Skeletal muscle cell (primary cell): ENCODE measurements around the gene SORBS1.

Experiments used
- DNase-seq: peaks from one replicate; pipeline ENCODE4 v3.0.0-alpha.2; 2010; ENCODE audit warnings: low read depth
- H3K4me3 ChIP-seq: 2 replicates; pipeline ENCODE4 v1.5.1; 2011; ENCODE audit warnings: low read depth, mild to moderate bottlenecking, control low read depth, low read length, moderate library complexity

The SORBS1 gene

DNA sequence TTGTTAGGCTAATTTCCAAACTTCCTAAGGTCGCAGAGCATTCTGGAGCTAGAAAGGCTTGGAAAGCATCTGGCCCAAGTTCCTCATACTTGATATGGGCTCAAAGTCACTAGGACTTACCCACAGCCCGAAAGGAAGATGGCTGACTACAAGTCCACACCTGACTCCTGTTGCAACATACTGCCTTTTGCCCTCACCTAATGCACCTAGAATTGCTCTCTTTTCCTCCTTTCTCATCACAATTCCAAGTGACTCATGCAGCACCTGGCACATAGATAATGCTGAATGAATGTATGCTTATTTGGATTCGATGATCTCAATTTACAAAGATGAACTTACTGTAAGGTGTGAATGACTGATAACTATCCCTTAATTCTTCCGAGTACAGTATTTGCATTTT is 131.5 kb downstream of the SORBS1 start:
- H3K4me3 ChIP-seq: no peak overlapping the region

DNA sequence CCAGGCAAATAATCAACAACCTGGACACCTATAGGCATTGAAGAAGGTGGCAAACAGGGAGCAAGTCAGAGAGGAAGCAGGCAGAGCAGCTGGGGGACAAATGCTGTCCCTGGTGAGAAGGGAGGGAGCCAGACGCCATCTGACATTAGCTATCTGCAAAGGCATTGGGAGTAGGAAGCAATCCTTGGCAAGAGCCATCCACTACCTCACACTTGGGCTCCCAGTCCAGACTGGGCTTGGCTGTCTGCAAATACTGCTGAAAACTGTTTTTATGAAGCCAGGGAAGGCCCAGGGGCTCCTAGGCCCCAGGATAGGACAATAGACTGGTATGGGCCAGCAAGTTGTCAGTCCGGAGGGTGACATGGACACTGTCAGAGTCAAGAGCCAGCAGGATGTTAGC is 132.5 kb downstream of the SORBS1 start:
- no peak for DNase-seq
- no peak overlapping the region for H3K4me3 ChIP-seq

More for the DNA sequence above, 131.5 kb downstream of the SORBS1 start:
- no peak for DNase-seq

DNA sequence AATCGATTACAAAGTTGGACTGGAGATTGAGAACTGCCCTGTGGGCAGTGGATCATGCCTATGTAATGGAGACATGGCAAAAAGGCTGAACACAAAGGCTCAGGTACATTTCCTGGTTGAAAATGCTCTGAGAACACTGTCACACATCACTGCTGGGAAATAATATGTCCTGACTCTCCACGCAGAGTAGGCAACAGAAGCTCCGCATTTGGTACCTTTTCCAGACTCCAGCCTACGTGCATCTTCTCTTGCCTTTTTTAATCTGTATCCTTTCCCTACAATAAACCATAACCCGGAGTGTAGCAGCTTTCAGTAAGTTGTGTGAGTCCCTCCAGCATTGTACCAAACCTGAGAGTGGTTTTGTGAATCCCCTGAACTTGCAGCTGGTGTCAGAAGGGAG is 134.7 kb downstream of the SORBS1 start:
- H3K4me3 ChIP-seq: no peak overlapping the region
- DNase-seq: no peak

DNA sequence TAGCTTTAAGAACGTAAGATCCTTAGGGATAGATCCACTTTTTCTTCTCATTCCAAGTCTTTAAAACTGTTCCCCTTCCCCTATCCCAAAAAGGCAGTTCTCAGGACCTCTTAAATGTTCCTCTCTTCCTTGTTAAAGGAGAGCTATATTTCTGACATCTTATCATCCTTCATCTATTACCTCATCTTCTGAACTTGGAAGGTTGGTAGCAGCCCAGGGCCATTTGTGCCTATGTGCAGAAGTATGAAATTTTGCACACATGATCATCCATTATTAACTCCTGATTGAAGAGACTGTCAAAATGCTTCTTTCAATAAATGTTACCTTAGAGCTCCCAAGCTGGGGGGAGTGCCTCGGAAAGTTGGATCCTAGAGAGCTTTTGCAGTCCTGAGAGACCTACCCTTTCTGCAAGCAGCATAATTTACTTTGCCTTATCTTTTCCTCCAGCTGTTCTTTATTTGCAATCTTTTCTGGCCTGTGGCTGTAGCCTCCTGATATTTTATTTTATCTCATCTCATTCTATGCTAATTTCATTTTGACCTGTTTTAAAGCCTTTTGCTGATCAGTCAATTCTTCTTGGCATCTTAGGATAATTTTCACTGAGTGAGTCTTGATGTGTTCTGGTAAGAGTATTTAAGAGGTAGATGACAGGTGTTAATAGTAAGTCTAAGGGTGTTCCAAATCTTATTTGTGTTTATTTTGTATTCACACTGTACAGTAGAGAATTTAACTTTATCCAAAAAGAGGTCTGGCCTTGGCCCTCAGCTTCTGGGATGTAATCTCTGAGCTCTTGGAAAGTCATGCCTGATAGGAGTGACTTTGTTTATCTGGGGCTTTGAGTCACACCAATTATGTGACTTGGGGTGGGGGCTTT is 135.3 kb downstream of the SORBS1 start:
- DNase-seq: no peak
- H3K4me3 ChIP-seq: no peak overlapping the region

DNA sequence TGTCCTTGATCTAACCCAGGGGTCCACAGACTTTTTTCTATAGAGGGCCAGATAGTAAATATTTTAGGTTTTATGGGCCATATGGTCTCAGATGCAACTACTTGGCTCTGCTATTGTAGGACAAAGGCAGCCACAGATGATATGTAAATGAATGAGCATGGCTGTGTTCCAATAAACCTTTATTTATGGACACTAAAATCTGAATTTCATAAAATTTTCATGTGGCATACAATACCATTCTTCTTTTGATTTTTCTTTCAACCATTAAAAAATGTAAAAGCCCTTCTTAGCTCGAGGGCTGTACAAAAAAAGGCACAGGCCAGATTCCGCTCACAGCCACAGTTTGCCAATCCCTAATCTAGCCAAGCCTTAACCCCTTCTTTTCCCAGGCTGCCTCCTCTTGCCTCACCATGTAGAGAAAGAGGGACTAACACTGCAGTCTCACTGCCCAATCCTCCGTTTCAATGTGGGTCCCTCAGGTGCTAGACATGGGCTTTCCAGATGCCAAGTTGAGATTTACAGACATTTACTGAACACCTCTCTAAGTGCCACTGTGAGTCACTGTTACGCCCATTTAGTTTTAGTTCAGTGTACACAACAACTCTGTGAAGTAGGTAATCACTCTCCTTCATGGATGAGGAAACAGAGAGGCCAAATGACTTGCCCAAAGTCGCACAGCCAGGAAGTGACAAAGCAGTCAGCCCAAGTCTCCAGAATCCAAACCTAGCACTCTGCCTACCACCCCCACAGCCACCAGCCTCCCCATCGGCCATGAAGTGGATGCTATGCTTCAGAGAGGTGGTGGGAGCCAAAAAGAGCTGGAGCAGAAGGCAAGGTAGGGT is 137.8 kb downstream of the SORBS1 start:
- no peak overlapping the region for H3K4me3 ChIP-seq
- DNase-seq: no peak

DNA sequence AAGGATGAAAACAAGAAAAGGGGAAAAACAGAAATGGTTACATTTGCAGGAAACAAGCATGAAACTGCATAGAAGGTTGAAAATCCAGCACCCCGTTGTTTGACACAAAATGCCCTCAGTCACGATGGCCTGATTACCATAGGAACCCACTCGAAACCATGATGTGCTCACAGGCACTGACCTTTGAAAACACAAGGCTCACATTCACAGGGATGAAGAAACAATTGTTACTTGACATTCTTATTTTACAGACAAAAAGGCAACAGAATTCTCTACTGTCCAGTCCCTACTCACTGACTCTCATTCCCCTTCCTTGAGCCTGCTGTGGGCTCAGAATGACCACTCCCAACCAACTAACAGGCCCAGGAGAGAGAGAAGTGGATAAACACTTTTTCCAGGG is 138.9 kb downstream of the SORBS1 start:
- DNase-seq: no peak
- H3K4me3 ChIP-seq: no peak overlapping the region

DNA sequence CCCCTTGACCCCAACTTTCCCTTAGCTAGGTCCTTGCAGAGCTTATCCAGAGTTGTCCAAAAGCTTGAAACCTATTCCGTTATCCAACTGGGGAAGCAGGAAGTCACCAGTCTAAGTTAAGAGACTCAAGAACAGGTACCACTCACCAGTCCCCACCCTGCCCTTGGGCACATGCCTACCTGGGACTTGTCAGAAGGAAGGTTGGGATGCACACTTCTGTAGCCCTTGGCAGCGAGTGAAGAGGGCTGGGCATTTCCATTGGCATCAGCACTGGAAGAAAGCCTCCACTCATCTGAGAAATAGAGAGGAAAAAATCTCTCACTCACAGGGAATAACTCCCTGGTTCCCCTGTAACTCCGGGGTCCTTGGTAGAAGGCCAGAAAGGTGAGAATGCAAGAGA is 139.4 kb downstream of the SORBS1 start:
- H3K4me3 ChIP-seq: no peak overlapping the region
- no peak for DNase-seq

DNA sequence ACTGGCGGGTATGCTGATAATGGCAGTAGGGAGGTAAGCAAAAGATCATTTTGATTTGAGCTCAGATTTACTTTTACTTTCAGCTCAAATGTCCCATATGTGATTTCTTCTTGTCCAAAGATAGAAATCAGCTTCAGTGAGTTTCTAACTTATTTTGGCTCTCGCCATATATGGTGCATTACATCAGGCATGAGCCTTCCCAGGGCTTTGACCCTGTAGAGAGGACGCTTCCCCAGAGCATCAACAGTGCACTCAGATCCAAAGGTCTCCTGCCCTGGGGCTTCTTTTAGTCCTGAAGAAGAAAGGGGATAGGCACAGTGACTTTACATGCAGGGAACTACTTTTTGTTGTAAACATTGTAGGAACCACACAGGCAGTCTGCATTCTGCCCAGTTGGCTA is 141.8 kb downstream of the SORBS1 start:
- DNase-seq: no peak

DNA sequence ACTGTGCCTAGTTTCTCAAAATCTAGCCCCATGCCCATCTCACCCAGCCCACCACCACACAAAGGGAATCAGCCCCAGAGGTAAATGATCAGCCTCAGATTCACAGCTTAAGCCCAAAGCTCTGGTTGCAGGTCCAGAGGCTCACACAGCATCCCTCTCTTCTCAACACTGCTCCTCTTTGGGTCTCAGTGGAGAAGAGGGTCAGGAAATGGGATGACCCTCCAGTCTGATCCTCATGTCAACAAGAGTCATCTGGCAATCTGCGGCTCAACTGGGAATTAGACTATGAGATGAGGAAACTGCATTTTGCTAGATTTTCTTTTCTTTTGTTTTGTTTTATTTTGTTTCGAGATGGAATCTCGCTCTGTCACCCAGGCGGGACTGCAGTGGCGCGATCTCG is 144.2 kb downstream of the SORBS1 start:
- no peak overlapping the region for H3K4me3 ChIP-seq
- no peak for DNase-seq

More for the DNA sequence above, 141.8 kb downstream of the SORBS1 start:
- no peak overlapping the region for H3K4me3 ChIP-seq

DNA sequence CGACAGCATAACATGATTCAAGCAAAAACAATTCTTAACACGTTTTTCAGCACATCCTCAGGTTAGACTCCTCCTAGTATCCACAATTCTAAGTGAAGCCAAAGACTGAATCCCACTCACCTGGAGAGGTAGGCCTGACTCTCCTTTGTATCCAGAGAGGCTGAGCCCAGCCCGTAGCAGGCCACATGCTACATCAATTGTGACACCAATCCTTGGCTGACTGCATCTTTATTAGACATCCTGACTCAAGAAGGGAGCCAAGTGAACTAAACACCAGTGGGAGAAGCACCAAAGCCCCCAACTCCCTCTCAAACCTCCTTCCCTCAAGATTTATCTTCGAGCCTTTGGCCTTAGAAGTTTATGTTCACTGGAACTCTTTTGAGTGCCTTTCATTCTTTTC is 144.9 kb downstream of the SORBS1 start:
- no peak overlapping the region for H3K4me3 ChIP-seq
- DNase-seq: no peak

DNA sequence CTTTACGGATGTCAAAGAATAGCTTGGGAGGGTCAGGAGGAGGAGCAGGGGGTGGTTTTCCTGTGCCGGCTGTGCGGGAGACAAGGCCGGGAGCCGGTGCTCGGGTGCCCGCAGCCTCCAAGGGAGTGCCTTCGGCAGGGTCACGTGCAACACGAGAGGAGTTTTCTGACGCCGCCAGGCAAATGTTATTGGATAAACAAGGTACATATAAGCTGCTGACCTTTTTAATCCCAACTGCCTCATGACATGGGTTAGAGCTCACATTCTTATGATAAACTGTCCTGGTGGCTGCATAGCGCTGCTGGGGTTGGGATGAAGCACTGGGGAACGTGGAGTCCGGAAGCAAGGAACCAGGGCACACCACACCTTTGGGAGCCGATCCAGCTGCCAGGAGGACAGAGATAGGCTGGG is 145.5 kb downstream of the SORBS1 start:
- DNase-seq: no peak
- H3K4me3 ChIP-seq: no peak overlapping the region

DNA sequence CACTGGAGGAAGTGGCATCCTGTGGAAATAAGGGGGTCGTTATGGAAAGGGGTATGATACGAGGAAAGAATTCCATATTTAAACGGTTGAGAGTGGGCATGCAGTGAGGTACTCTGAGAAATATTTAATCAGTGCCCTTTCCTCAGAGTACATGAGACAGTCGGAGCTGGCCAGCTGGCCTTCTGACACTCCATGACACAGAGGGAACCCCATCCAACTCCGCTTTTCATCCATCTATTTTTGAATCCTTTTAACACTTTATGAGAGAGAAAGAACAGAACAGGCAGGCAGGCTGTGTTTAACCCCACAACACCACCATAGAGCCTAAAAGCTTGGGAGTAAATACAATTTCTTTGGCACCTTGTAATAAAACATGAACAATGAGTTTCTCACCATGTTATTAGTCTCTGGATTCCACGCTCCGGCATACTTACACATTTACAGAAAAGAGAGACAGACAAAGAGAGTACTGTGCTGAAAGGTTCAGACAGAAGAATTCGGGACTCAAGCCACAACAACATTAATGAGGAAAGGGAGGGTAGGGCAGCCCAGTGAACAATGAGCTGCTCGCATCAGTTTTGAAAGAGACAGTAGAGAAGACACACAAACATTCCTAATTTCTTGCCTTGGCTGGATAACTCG is 146.2 kb downstream of the SORBS1 start:
- DNase-seq: no peak
- no peak overlapping the region for H3K4me3 ChIP-seq

DNA sequence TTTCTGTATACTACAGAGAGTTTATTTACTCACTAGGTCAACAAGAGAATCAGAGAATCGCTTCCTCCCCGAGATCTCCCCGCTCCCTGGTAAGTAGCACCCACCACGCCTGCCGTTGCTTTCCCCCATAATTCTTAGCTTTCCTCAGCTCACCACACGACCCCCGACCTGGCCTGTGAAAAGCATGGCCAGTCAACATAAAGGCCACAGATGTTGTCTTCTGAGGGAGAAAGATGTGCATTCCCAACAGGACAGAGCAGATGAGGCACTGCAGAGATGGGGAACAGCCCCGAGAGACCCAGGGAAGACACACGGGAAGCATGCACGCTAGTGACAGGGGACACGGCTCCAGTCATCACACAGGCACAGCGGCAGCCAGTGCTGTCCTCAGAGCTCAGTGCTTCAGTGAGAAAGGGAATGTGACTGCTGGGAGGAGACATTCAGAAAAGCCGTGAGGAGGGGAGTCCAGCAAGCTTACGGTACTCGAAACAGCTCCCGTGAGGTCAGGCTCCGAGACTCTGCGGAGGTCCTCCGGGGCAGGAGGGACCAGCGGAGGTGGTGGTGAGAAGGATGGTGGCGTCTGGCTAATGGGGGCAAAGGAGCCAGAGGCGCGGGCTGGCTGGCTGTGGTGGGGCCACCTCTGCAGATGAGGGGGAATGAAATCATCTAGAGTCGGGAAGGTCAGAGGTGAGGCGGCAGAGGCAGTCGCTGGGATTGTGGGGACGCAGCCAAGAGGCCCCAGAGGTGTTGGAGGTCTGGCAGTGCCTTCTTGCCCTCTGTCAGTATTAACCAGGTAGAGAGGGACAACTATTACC is 146.9 kb downstream of the SORBS1 start:
- no peak for DNase-seq
- no peak overlapping the region for H3K4me3 ChIP-seq

DNA sequence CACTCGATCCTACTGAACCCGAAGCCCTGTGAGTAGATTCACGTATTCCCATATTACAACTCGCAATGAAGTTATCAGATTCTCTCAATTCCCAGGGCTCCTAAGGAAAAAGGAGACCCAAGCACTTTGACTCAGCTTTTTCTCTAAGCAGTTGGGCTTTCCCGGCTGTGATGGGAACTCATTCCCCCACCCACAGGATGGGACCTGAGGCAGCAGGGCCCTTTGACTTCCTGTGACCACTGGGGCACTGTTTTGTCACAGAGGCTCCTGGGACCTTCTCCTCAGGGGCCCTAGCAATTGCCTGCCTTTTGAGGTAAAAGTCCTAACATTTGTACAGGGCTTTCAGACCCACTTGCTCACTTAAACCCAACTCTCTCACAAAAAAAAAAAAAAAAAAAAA is 147.6 kb downstream of the SORBS1 start:
- no peak overlapping the region for H3K4me3 ChIP-seq
- DNase-seq: no peak

DNA sequence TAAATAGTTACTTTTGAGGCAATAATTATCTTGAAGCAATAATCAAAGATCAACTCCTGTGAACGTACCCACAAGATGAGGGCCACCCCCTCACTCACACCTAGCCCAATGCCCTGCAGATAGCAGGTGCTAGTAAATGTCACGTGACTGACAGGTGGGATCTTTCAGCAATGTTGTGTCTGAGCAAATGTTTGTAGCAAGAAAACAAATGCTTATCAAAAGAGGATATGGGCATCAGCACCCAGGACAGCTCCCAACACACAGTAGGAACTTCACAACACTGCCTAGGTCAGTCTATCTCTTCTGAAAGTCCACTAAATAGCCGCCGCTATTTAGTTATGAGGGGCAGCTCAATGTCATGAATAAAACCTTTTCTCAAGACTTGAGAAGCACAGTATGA is 149.5 kb downstream of the SORBS1 start:
- H3K4me3 ChIP-seq: no peak overlapping the region
- DNase-seq: no peak

DNA sequence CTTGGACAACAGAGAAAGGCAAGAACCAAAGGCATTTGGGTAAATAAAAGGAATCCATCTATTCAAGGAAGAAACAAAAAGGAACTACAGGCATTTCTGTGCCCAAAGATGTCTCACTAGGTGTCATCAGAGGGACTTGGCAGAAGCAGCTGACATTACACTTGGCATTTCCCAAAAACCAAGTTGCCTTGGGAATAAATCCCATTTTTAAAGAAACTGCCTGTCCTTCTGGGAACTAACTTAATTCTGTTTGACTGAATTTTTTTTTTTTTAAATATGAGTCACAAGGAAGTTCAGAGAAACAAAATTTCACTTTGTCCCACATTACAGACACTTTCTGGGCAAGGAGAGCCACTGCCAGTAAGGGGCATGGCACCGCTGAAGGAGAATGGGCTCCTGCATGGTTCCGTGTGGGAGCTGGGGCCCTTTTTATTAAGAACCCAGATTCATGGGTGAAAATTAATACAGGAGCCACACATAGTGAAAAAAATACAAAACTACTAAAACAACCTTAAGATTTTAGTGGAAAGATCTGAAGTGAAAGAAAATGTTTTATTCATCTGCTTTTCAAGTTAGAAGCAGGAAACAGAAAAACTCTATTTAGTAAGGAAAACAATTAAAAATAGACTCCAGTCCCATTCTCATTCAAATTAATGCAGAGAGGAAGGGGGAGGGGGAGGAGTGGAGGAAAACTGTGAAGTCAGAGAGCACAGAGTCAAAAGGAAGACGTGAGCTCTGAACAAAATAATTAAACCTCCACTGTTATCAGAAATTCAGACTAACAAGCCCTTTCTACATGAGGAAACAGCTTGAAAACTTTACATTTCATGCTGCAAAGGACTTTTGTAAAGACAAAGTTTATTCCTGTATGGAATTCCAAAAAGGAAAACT is 151.9 kb downstream of the SORBS1 start:
- H3K4me3 ChIP-seq: no peak overlapping the region
- DNase-seq: no peak

DNA sequence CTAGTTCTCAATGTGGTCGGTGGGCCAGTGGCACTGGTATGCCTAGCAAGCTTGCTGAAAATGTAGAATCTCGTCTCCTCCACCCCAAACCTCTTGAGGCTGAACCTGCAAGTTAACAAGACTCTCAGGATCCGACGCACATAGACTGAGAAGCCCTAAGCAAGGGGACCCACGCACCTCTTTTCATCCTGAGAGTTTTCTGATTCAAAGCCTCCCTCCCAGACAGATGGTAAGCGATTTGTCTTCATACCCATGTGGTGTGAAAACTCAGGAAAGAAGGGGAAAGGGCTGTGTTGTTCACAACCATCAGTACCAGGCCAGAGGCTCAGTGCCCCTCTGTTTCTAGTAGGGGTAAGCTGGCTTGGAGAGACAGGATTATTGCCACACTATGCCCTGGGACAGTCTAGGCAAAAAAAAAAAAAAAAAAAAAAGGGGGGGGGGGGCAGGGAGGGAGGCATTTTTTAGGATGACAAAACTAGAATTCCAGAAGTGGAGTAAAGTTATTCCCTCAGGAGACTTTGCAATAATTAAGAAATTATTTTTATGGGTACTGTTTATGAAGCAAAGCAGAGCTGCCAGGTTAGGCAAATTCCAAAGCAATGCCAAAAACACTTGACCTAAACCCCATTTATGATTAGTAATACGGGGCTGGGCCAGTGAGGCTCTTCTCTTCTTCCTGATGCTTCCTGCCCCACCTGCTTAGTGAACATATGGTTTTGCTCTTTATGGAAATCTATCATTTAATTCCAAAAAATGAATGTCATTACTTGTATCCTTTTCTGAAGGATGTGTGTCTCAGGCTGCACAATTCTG is 152.8 kb downstream of the SORBS1 start:
- H3K4me3 ChIP-seq: no peak overlapping the region
- no peak for DNase-seq

DNA sequence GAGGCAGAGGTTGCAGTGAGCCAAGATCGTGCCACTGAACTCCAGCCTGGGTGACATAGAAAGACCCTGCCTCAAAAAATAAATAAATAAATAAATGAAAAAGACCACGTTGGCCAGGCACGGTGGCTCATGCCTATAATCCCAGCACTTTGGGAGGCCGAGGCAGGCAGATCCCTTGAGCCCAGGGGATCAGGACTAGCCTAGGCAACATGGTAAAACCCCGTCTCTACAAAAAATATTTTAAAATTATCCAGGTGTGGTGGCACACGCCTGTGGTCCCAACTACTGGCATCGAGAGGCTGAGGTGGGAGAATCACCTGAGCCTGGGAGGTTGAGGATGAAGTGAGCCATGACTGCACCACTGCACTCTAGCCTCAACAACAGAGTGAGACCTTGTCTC is 153.6 kb downstream of the SORBS1 start:
- no peak for DNase-seq
- no peak overlapping the region for H3K4me3 ChIP-seq
